Measurements from ENCODE around the gene CCDC61. TPM values are rescaled to one million over a fixed set of nuclear protein-coding genes. Genes with fewer than 3 reads are reported as not detected.

CCDC61 gene
- total RNA-seq, 3 donors from 2014 or later = 7.0 to 8.8 (median 8.3) TPM

GRCh38 chr19:45969676-45970075 lies 25.6 kb upstream of the CCDC61 start:
- Histone ChIP-seq H3K27me3 (peaks cover 0 to 53% of the 10 kb centered on the region in 2 donors), H3K36me3 (no peaks in the 10 kb centered on the region), H3K4me1 (no peaks in the 10 kb centered on the region), H3K9me3 (no peaks in the 10 kb centered on the region), H3K27ac (no peak overlapping the region), H3K4me3 (no peak overlapping the region)
- TF ChIP-seq CTCF (IDR thresholded peaks at IDR 0.05) (no peak), POLR2A (IDR thresholded peaks at IDR 0.05) (no peak), POLR2AphosphoS5 (IDR thresholded peaks at IDR 0.05) (no peak)
- DNase-seq (ENCODE audit: low spot score in 2 of 2) = no peak
- intact Hi-C loops (cut with DNase I; ENCODE audit: low total_unique reads) = no loop called here

- H3K27me3 ChIP-seq = peaks cover 3 to 69% of the 10 kb centered on the region in 2 donors
- H3K9me3 ChIP-seq = no peaks in the 10 kb centered on the region
- peak overlapping the region; percentile 42 to 64 (median 42) for H3K4me3 ChIP-seq
- no peak for DNase-seq (ENCODE audit: low spot score in 2 of 2)
- intact Hi-C loops (cut with DNase I; ENCODE audit: low total_unique reads) = no loop called here
- TF ChIP-seq POLR2AphosphoS5 (IDR thresholded peaks at IDR 0.05) = no peak
- TF ChIP-seq CTCF (IDR thresholded peaks at IDR 0.05) = no peak
- no peak for TF ChIP-seq POLR2A (IDR thresholded peaks at IDR 0.05)
- peak overlapping the region in 1 of 2 donors; percentile 9 for H3K27ac ChIP-seq
- H3K36me3 ChIP-seq = no peaks in the 10 kb centered on the region
- no peaks in the 10 kb centered on the region for H3K4me1 ChIP-seq
Measured at GRCh38 chr19:45971260-45971902, 23.9 kb upstream of the CCDC61 start.

GRCh38 chr19:45972081-45972946 lies 23.0 kb upstream of the CCDC61 start:
- intact Hi-C loops (cut with DNase I; ENCODE audit: low total_unique reads) = no loop called here
- peak overlapping the region; percentile 42 to 64 (median 42) for H3K4me3 ChIP-seq

GRCh38 chr19:45972947-45973540 lies 22.2 kb upstream of the CCDC61 start:
- H3K27ac ChIP-seq = peak overlapping the region in 1 of 2 donors; percentile 58
- TF ChIP-seq POLR2AphosphoS5 (IDR thresholded peaks at IDR 0.05) (no peak), POLR2A (IDR thresholded peaks at IDR 0.05) (no peak), CTCF (IDR thresholded peaks at IDR 0.05) (no peak)
- H3K27me3 ChIP-seq = peaks cover 3 to 60% of the 10 kb centered on the region in 2 donors
- intact Hi-C loops (cut with DNase I; ENCODE audit: low total_unique reads) = no loop called here
- no peaks in the 10 kb centered on the region for H3K4me1 ChIP-seq
- peak overlapping the region; percentile 42 to 64 (median 42) for H3K4me3 ChIP-seq
- H3K9me3 ChIP-seq = no peaks in the 10 kb centered on the region
- no peak for DNase-seq (ENCODE audit: low spot score in 2 of 2)
- no peaks in the 10 kb centered on the region for H3K36me3 ChIP-seq

More at GRCh38 chr19:45972081-45972946, 23.0 kb upstream of the CCDC61 start:
- Histone ChIP-seq H3K4me1 (no peaks in the 10 kb centered on the region), H3K27ac (peak overlapping the region in 1 of 2 donors; percentile 58), H3K36me3 (no peaks in the 10 kb centered on the region), H3K27me3 (peaks cover 3 to 65% of the 10 kb centered on the region in 2 donors), H3K9me3 (no peaks in the 10 kb centered on the region)
- DNase-seq (ENCODE audit: low spot score in 2 of 2) = no peak
- no peak for TF ChIP-seq POLR2AphosphoS5 (IDR thresholded peaks at IDR 0.05)
- no peak for TF ChIP-seq CTCF (IDR thresholded peaks at IDR 0.05)
- TF ChIP-seq POLR2A (IDR thresholded peaks at IDR 0.05) = no peak

Measured in breast epithelium (tissue), 4 donors.